ENCODE measurements around the gene BLMH. TPM values are rescaled to one million over a fixed set of nuclear protein-coding genes. Genes with fewer than 3 reads are reported as not detected.
"Not testable (repeated sequence)": the region's sequence is repeated elsewhere in the genome, so short reads cannot be mapped to it uniquely, and the experiment has no call there.

BLMH gene
- total and polyA plus RNA-seq, 8 donors = 5.4 to 32.4 (median 14.7) TPM; not detected in 1

- intact Hi-C loops (cut with DNase I; ENCODE audit: low total_unique reads) = no loop called here
- TF ChIP-seq EP300 (IDR thresholded peaks at IDR 0.05) = no peak
Measured at GRCh38 chr17:30230596-30231125, 61.1 kb downstream of the BLMH start.

GRCh38 chr17:30230009-30230408 is 61.7 kb downstream of the BLMH start:
- H3K4me3 ChIP-seq; H3K4me1 ChIP-seq; DNase-seq; H3K36me3 ChIP-seq; H3K9me3 ChIP-seq; H3K27ac ChIP-seq; intact Hi-C loops (cut with DNase I; ENCODE audit: low total_unique reads): not testable (repeated sequence)
- WGBS, 5 donors = 58 to 81% (median 64%) methylated on average over 1 of the region's 1 CpG
- H3K27me3 ChIP-seq = peaks cover 0 to 20% (median 0%) of the 10 kb centered on the region in 3 donors

More at GRCh38 chr17:30230596-30231125, 61.1 kb downstream of the BLMH start:
- Histone ChIP-seq H3K9me3 (no peaks in the 10 kb centered on the region), H3K4me3 (no peak overlapping the region), H3K27ac (no peak overlapping the region), H3K27me3 (peaks cover 0 to 27% (median 6%) of the 10 kb centered on the region in 3 donors), H3K36me3 (no peaks in the 10 kb centered on the region), H3K4me1 (peaks cover 5 to 10% (median 9%) of the 10 kb centered on the region in 4 donors)
- no peak for DNase-seq
- 86 to 93% (median 88%) methylated on average over 7 of the region's 7 CpGs for WGBS, 5 donors

- 60 to 78% (median 66%) methylated on average over 6 to 7 of the region's 7 CpGs for whole genome bisulfite sequencing, 5 donors
- TF ChIP-seq CTCF (IDR thresholded peaks at IDR 0.05) (no peak), POLR2A (IDR thresholded peaks at IDR 0.05) (no peak), POLR2AphosphoS5 (IDR thresholded peaks at IDR 0.05) (no peak), EP300 (IDR thresholded peaks at IDR 0.05) (no peak)
- H3K27me3 ChIP-seq = peaks cover 0 to 17% (median 0%) of the 10 kb centered on the region in 3 donors
- no peak for DNase-seq
- intact Hi-C loops (cut with DNase I; ENCODE audit: low total_unique reads) = no loop called here
- no peak overlapping the region for H3K27ac ChIP-seq
- H3K4me1 ChIP-seq = no peaks in the 10 kb centered on the region
- H3K36me3 ChIP-seq = no peaks in the 10 kb centered on the region
- no peak overlapping the region for H3K4me3 ChIP-seq
- no peaks in the 10 kb centered on the region for H3K9me3 ChIP-seq
Measured at GRCh38 chr17:30229012-30229411, 62.7 kb downstream of the BLMH start.

- Histone ChIP-seq H3K27me3 (peaks cover 0 to 7% (median 0%) of the 10 kb centered on the region in 3 donors), H3K36me3 (no peaks in the 10 kb centered on the region), H3K27ac (no peak overlapping the region), H3K9me3 (no peaks in the 10 kb centered on the region), H3K4me1 (no peaks in the 10 kb centered on the region), H3K4me3 (no peak overlapping the region)
- WGBS, 5 donors = 81 to 92% (median 87%) methylated on average over 3 of the region's 3 CpGs
- intact Hi-C loops (cut with DNase I; ENCODE audit: low total_unique reads) = no loop called here
- no peak for TF ChIP-seq EP300 (IDR thresholded peaks at IDR 0.05)
- TF ChIP-seq POLR2A (IDR thresholded peaks at IDR 0.05) = no peak
- TF ChIP-seq CTCF (IDR thresholded peaks at IDR 0.05) = no peak
- no peak for TF ChIP-seq POLR2AphosphoS5 (IDR thresholded peaks at IDR 0.05)
- DNase-seq = no peak
Measured at GRCh38 chr17:30228011-30228410, 63.7 kb downstream of the BLMH start.

- intact Hi-C loops (cut with DNase I; ENCODE audit: low total_unique reads) = no loop called here
- 83 to 91% (median 86%) methylated on average over 10 of the region's 10 CpGs for WGBS, 5 donors
- Histone ChIP-seq H3K9me3 (no peaks in the 10 kb centered on the region), H3K4me3 (no peak overlapping the region), H3K4me1 (no peaks in the 10 kb centered on the region), H3K36me3 (no peaks in the 10 kb centered on the region), H3K27me3 (no peaks in the 10 kb centered on the region), H3K27ac (no peak overlapping the region)
- DNase-seq = no peak
- TF ChIP-seq CTCF (IDR thresholded peaks at IDR 0.05) (no peak), EP300 (IDR thresholded peaks at IDR 0.05) (no peak), POLR2A (IDR thresholded peaks at IDR 0.05) (no peak), POLR2AphosphoS5 (IDR thresholded peaks at IDR 0.05) (no peak)
Measured at GRCh38 chr17:30226878-30227277, 64.9 kb downstream of the BLMH start.
